GM11168 (cell line): ENCODE results near the gene BRAT1.

Experiments used
- in situ Hi-C: fragments of 300-500 bp; cut with MboI; formaldehyde crosslinking; loops from one replicate; pipeline ENCODE4 v1.12.0; 2022; ENCODE audit warnings: low sequenced_read_pairs; ENCODE audit not compliant: unreplicated experiment

BRAT1 gene

DNA sequence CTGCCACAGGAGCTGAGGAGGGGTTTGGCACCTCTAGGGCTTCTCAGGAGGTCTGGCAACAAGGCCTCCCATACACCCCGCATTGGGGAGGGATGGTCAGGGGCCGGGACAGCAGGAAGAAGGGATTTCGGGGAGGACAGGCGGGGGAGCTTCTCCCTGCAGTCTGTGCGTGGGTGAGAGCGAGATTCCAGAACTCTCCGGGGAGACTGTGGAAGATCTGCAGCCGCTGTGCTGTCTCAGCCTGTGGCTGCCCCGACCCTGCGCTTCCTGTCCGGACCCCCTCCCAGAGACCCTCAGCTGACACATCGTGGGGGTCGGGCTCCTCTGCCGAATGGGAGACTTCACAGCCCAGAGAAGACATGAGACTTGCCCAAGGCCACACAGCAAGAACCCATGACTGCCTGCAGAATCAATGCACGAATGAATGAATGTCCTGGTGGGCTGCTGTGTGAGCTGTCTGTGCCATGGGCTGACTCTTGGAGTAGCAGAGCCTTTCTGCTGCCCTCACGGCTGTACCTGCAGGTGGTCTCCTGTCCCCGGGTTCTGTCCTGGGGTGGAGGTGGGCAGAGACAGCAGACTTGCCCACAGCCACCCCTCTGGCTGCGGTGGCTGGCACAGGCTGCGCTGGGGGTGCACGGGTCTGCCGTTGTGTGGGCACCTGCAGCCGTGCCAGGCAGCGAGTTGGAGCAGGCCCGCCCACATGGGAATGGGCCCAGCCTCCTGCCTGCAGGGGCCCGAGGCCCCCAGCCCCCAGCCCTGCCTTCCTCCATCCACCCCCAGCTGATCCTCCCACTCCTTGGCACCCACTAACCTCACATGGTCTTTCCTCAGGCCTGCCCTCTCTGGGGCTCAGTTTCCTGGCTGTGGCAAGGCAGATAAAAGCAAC, 52.0 kb downstream of the BRAT1 start:
- in situ Hi-C loops = no loop called here

DNA sequence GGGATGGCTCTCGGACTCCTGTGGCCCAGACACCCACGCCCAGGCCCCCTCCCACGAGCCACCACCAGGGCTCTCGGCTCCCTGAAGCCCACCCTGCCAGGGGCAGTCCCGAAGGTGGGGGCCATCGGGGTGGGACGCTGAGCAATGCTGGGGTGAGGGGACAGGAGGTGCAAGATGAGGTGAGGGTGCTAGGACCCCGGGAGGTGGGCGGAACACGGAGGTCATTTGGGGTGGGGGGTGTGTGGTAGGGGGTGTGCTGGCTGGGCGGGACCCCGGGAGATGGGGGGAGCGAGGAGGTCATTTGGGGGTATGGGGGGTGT, 52.7 kb downstream of the BRAT1 start:
- in situ Hi-C loops = no loop called here

- in situ Hi-C loops = no loop called here
Observed at GRCh38 chr7:2501947-2502646, 53.2 kb downstream of the BRAT1 start.

GRCh38 chr7:2500701-2501100, 54.6 kb downstream of the BRAT1 start:
- in situ Hi-C loops = no loop called here

- in situ Hi-C loops = no loop called here
Observed at GRCh38 chr7:2499719-2500430, 55.4 kb downstream of the BRAT1 start.

DNA sequence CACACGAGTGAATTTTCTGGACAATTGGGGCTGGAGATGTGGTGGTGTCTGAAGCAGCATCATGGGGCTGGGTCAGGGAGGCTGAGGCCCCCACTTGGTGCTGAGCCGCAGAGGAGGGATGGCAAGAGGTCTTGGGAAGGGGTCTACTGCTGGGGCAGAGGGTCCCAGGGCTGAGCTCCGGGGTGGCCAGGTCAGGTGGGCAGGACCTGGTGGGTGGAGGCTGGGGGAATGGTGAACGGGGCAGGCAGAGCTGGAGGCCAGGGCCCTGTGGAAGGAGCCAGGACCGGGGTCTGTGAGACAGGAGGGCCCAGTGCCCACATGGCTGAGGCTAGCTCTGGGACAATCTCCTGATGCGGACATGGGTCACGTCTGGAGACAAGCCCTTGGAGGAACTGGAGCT, 56.1 kb downstream of the BRAT1 start:
- in situ Hi-C loops = no loop called here

DNA sequence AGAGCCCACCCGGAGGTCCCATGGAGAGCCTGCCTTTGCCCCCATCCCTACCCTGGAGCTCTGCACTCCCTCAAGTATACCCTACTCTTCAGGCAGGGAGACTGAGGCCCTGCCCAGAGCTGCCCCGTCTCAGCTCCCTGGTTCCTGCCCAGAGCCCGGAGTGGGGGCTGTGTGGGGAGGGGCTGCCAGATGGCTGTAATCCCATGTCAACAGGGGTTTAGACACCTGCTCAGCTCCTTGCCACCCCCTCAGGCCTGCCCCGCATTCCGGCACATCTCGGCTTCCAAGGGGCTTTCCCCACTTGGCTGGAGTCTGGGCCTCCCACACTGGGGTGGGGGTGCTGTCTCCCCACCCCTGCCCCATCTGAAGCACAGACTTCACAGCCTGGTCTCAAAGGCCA, 56.6 kb downstream of the BRAT1 start:
- in situ Hi-C loops = no loop called here

GRCh38 chr7:2497500-2498336, 57.6 kb downstream of the BRAT1 start:
- in situ Hi-C loops = no loop called here

DNA sequence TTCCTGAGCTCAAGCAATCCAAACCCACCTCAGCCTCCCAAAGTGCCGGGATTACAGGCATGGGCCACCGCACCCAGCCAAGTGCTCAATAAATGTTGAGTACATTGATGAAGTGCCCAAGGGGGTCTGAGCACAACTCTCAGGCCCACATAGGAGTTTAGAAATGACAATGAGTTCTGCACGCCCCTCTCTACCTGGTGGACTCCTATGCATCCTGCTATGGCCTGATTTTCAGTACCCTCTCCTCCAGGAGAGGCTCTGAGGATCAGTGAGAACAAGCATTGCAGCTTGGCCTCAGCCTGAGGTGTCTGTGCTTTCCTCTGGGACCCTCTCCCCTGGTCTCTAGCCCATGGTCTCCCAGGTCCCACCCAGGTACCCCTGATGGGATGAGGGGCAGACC, 58.3 kb downstream of the BRAT1 start:
- in situ Hi-C loops = no loop called here

DNA sequence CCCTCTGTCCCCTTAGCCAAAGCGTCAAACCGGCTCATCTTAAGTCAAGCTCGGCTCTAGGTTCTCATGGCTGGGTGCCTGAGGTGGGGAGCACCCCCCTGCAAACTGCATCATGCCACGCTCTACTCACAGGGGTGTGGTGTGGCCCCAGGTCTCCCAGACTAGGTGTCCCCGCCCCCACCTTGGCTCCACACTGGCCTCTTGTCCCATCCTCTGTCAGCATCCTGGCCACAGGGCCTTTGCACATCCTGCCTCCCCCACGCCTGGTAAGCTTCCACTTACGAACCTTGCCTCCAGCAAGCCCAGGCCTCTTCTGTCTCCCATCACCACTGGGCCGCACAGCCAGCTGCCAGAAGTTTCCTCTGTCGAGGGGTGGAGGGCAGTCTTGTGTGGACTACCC, 58.9 kb downstream of the BRAT1 start:
- in situ Hi-C loops = no loop called here

DNA sequence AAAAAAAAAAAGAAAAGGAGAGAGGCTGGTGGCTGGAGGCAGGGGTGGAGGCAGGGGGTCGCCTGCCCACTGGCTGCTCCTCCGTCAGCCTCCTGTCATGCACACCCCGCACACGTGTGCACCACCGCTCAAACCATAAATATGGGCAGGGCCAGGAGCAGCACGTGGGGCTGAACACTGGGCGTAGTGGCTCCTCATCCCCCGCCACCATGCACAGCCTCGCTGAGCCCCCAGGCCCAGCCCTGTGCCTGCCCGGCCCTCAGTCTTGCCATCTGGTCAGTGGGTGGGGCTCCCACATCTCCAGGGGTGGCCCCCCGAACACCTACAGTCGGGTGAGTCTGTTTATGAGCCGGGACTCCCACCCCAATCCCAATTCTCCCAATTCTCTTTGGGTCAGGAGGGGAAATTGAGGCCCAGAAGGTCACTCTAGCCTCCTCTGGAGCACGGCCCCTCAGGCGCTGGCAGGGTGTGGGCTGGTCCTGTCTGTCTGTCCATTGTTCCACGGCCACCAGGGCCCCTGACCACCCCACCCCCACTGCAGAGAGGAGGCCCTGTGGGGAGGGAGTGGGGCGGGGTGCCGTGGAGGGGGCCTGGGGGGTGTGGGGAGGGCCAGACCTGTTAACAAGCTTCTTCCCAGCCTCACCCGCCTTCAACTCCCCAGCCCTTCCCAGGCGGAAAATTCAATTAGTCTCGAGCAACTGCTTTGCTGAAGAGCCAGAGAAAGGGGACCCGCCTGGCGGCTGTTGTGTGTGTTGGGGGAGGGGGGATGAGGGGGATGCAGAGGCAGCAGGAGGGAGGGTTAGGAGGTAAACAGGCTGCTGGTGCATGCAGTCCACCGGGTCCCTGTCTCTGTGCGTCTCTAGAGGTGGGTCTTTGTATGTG, 59.7 kb downstream of the BRAT1 start:
- in situ Hi-C loops = no loop called here

GRCh38 chr7:2494191-2495130, 60.9 kb downstream of the BRAT1 start:
- in situ Hi-C loops = no loop called here

- in situ Hi-C loops = no loop called here
Observed at GRCh38 chr7:2493205-2494164, 61.8 kb downstream of the BRAT1 start.

DNA sequence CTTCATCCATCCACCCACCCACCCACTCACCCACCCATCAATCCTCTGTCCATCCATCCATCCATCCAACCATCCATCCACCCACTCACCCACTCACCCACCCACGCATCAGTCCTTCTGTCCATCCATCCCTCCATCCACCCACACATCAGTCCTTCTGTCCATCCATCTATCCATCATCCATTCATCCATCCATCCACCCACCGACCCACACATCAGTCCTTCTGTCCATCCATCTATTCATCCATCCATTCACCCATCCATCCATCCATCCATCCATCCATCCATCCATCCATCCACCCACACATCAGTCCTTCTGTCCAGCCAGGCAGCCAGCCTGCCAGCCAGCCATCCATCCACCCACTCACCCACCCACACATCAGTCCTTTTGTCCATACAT, 63.3 kb downstream of the BRAT1 start:
- in situ Hi-C loops = no loop called here

- in situ Hi-C loops = no loop called here
Observed at GRCh38 chr7:2490181-2490651, 65.1 kb downstream of the BRAT1 start.

GRCh38 chr7:2488681-2489080, 66.6 kb downstream of the BRAT1 start:
- in situ Hi-C loops = no loop called here

DNA sequence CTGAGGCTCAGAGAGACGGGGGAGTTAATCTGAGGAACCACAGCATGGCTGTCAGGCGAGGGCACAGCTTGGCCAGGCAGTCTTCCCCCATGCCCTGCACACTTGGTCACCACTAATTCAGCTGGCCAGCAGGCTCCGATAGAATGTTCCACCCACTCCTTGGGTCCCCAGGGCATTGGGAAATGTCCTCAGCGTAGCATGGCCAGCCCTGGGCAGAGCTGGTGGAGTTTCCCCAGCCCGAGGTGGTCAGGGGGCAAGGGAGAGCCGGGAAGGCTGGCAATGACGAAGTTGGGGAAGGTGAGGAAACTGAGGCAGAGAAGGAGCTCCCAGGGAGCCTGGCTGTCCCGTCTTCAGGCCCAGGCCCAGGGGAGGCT, 67.1 kb downstream of the BRAT1 start:
- in situ Hi-C loops = no loop called here
